Ramos (cell line): ENCODE results near the gene LGR4.
"Not testable (repeated sequence)": the region's sequence is repeated elsewhere in the genome, so short reads cannot be mapped to it uniquely, and the experiment has no call there.

ENCODE experiments used
- in situ Hi-C: fragments of 300-500 bp; cut with MboI; formaldehyde crosslinking; loops from one replicate; pipeline ENCODE4 v1.14.3; 2022; ENCODE audit warnings: low sequenced_read_pairs; ENCODE audit not compliant: unreplicated experiment

Gene LGR4

GRCh38 chr11:27472398-27473016, at the start of gene LGR4:
LGR4 (minus strand) TSS chr11:27472790; CDS start chr11:27472302, 488 bp downstream.
- in situ Hi-C loops, result no loop called here

DNA sequence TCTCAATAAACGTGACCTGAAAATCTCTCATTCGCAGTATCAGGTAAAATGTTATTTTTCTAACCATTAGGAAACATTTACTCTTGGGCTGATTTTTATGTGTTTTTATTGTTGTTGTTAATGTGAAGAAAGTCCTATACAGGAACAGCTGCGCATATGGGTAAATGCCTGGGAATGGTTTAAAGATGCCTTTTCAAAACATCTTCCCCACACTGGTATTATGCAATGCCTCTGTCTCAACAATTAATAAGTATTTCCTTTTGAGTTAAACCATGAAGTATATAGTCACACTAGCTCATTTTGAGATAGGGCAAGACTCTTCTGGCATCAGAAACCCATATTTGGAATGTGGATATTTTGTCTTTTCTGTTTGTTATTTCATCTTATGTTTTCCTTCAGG, 47.6 kb upstream of the LGR4 start:
- in situ Hi-C loops, result no loop called here

DNA sequence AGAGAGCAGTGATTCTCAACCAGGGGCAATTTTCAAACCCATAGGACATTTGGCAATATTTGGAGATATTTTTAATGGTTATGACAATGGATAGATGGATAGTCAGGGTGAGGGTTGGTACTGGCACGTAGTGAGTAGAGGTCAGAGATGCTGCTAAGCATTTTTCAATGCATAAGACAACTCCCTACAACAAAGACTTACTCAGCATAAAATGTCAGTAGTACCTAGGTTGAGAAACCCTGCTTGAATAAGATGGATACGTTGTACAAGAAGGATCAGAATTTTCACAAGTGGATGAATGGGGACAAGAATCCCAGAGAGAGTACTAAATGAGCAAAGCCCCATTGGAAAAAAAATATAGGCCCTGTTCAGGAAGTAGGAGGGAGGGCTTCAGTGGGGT, 45.9 kb upstream of the LGR4 start:
- in situ Hi-C loops, result no loop called here

GRCh38 chr11:27517490-27517889, 44.9 kb upstream of the LGR4 start:
- in situ Hi-C loops, result not testable (repeated sequence)

- in situ Hi-C loops, result no loop called here
These were observed 42.0 kb upstream of the LGR4 start for GRCh38 chr11:27514558-27514957.

DNA sequence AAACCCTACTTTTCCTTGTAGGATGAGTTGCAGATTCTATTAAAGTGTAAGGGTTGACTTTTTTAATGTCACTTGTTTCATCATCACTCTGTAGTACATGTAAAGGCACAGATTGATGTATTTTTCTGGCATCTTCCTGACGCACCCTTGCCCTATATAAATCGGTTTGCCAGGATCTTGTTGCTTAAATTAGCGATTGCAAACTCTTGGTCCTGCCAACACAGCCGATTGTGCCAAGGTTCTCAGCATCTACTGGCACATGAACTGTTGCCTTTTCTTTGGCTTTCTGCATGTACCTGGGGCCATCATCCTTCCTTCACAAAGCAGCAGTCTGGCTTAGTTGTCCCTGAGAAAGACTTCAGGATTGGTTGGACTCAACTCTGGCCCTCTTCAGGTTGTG, 41.5 kb upstream of the LGR4 start:
- in situ Hi-C loops, result no loop called here

DNA sequence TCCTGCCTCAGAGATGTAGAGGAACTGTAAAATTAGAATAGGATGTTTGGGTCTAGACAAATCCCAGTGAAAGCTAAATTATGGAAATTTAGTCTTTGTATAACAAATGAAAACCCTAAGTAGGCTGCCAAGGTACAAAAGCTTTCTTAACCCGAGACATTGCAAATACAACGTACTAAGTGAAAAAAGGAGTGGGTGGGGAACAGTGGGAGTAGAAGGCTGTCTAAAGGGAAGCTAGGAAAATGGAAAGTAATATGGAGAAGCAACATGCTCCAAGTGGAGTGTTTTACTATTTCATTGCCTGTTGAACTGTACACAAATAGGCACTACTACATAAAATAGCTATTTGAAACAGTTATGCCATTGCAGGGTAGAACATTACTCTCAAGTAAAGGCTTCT, 40.8 kb upstream of the LGR4 start:
- in situ Hi-C loops, result no loop called here

- in situ Hi-C loops, result no loop called here
These were observed 39.6 kb upstream of the LGR4 start for GRCh38 chr11:27512238-27512637.

DNA sequence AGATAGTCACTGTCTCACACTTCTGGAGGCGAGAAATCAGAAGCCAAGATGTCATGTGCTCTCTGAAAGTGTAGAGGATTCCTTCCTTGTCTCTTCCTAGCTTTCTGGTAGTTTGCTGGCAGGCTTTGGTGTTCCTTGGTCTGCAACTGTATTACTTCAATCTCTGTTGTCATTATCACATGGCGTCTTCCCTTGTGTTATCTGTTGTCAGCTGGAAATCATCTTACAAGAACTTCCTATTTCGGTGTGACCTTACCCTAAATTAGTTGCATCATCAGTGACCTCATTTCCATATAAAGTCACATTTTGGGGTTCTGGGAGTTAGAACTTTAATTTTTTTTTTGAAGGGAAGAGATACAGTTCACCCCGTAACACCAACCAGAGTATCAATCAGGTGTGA, 37.3 kb upstream of the LGR4 start:
- in situ Hi-C loops, result no loop called here

GRCh38 chr11:27507557-27508322, 35.1 kb upstream of the LGR4 start:
- in situ Hi-C loops, result no loop called here

DNA sequence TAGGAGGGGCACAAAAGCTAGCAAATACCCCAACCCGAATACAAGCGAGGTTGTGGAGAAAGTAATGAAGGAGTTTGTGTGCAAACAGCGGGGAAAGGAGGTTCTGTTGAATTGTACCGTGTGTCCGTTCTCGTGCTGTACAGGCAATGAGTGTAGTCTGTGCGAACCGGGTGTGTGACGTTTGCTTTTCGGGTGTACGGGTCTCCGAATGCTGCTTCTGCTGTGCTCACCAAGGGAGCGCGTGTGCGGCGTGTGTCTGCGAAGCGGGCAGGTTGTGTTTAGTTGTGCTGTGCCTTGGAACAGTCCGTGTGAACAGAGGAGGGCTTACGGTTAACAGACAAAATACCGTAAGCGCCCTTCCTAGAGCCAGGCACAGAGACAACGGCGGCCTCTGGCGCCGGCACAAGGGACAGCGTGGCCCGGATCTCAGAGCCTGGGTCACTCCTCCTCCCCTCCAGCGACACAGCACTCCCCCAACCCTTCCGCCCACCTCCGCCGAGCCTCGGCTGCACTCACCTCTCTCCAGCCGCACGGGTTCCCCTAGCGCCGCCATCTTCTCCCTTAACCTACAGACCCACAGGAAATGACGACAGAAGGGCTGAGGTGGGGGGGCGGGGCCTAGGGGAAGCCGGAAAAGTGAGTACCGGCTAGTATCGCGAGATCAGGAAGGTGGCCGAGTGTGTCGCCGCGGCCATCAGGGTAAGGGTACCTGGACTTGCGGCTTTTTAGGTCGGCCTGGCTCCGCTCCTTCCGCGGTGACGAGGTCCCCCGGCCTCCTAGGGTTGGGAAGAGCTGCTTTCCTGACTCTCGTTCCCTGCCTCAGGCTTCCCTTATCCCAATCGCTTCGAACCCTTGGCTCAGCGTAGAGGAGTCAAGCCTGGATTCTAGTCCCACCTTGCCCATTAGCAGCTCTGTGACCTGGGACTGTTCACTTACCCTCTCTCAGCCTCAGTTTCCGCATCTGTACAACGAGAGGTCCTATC, 33.9 kb upstream of the LGR4 start, which contains the start of gene LIN7C:
TSS of gene LIN7C (minus strand) at position 570 of the 983 bp plus-strand sequence. CDS start at position 553, 17 bp downstream.
- in situ Hi-C loops, result no loop called here

GRCh38 chr11:27505781-27506180, 33.2 kb upstream of the LGR4 start:
- in situ Hi-C loops, result no loop called here

DNA sequence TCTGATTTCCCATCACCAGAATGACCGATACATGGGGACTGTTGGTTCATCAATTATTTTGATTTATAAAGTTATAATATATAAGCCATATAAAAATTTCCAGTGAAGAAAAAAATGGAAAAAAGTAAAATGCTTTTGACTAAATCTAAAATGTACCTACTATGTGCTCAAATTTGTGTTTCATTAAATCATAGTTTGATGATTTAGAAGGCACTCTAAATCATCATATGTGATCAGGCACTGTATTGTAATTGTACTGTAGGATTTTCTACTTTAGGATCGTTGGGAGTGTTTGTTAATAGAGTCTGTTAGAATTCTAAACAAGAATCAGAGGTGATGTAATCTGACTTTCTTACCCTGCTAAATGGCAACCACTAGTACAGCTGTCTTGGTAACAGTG, 31.6 kb upstream of the LGR4 start:
- in situ Hi-C loops, result no loop called here

- in situ Hi-C loops, result no loop called here
These were observed 28.5 kb upstream of the LGR4 start for GRCh38 chr11:27501100-27501499.

DNA sequence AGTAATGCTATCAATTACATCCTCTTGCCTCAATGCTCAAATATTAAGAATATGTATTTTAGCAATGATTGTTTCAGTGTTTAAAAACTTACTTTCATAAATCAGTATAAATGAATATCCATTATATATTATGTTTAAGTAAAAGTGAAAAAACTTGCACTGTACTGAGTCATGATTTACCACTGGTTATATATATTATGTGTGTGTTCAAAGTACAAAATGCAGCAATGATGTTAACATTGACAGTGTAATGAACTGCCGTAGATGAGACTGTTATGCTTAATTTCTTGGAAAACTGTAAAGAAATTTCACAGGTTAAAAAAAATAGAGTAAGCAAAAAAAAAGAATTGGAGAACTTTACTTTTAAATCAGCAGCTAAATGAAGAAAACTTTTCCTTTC, 25.3 kb upstream of the LGR4 start:
- in situ Hi-C loops, result loop anchor here (25.0 kb wide), 1 partner anchor 1211 kb away; no protein-coding TSS in a partner anchor

DNA sequence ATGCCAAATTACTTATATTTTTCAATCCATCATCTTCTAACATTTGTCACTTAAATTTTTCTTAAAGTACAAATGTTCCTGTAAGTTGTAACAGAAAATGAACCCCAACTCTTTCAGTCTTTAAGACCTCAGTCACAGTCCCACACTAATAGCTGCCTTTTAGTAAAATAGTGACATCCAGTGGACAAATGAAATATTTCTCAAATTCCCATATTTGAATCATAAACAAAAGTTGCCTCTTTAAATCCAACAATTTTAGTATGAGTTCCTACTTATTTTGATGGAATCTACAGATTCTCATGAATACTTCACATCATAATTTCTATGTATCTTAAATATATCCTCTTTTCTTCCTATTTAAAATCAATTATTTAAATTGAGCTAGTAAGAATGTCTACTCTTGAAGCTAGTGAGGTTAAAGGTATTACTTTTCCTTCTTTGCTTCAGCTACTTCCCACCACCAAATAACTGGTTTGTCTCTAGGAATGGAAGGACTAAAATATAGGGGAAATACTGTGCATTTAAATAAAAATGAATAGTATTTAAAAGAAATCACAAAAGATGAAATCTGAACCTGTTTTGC, 24.8 kb upstream of the LGR4 start:
- in situ Hi-C loops, result loop anchor here (25.0 kb wide), 1 partner anchor 1210 kb away; no protein-coding TSS in a partner anchor

GRCh38 chr11:27496461-27496860, 23.9 kb upstream of the LGR4 start:
- in situ Hi-C loops, result loop anchor here (25.0 kb wide), 1 partner anchor 1209 kb away; no protein-coding TSS in a partner anchor

DNA sequence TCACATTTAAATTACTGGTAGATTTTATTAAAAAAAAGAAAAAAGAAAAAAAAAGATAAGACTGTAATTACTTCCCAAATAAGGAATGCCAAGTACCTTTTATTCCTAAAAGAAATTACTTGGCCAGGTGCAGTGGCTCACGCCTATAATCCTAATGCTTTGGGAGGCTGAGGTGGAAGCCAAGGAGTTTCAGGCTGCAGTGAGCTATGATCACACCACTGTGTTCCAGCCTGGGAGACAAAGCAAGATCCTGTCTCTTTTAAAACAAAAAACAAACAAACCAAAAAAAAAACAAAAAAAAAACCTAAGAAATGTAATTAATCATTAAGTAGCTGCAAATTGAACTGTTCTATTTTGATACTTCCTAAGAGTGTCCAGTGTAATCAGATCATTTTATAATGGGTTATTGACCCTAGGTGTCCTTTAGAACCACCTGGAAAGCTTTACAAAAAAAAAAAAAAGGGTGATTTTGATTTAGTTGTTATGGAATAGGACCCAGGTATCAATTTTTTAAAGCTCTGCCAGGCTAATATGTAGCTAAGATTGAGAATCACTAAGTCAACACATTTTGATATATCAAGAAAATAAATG, 23.2 kb upstream of the LGR4 start:
- in situ Hi-C loops, result loop anchor here (25.0 kb wide), 1 partner anchor 1209 kb away; no protein-coding TSS in a partner anchor

DNA sequence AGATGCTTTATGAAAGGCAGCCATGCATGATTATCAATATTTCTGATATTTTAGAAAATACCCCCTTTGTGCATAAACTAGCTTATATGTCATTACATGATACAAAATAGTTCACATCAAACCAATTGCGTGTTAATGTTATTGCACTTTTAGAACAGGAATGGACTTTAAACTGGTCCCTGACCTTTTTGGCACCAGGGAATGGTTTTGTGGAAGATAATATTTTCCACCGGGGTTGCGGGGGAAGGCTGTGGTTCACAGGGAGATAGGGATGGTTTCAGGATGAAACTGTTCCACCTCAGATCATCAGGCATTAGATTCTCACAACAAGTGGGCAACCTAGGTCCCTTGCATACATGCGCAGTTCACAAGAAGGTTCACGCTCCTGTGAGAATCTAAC, 16.5 kb upstream of the LGR4 start:
- in situ Hi-C loops, result loop anchor here (25.0 kb wide), 1 partner anchor 1202 kb away; no protein-coding TSS in a partner anchor
